Kidney (tissue), 14 donors: Measurements from ENCODE around the gene EP400. TPM values are rescaled to one million over a fixed set of nuclear protein-coding genes. Genes with fewer than 3 reads are reported as not detected.
"Not testable (repeated sequence)": the region's sequence is repeated elsewhere in the genome, so short reads cannot be mapped to it uniquely, and the experiment has no call there.

Experiments
- DNase-seq, 5 donors: peaks; one replicate each; pipeline ENCODE4 v3.0.0-alpha.2; 2013 to 2020
- FAIRE-seq: peaks from 2 replicates; lab custom pipeline; 2012; peaks lifted over from hg19 to GRCh38; lab: Jason Lieb, UNC
- H3K27ac ChIP-seq, 2 donors: one replicate each; pipeline ENCODE4 v1.7.0; 2013; ENCODE audit warnings: low read depth in 2 of 2, low read length in 2 of 2, inconsistent platforms in 1 of 2
- H3K27me3 ChIP-seq: one replicate; pipeline ENCODE4 v1.7.1; 2013; ENCODE audit warnings: low read length, inconsistent platforms; ENCODE audit not compliant: control insufficient read depth, insufficient read depth
- H3K36me3 ChIP-seq, 3 donors: one replicate each; pipeline versions ENCODE4 v1.7.0 to v1.7.1; 2013; ENCODE audit warnings: low read length in 3 of 3, control low read depth in 1 of 3, inconsistent platforms in 1 of 3; ENCODE audit not compliant: insufficient read depth in 3 of 3, control insufficient read depth in 2 of 3
- H3K4me1 ChIP-seq, 3 donors: one replicate each; pipeline versions ENCODE4 v1.7.0 to v1.7.1; 2013; ENCODE audit warnings: low read length in 3 of 3, inconsistent platforms in 1 of 3, low read depth in 1 of 3; ENCODE audit not compliant: control insufficient read depth in 2 of 3, insufficient read depth in 2 of 3
- H3K4me3 ChIP-seq, 3 donors: one replicate each; pipeline versions ENCODE4 v1.7.0 to v1.8.1; 2013; ENCODE audit warnings: low read length in 3 of 3, control low read depth in 1 of 3, inconsistent platforms in 1 of 3
- H3K9ac ChIP-seq, 3 donors: one replicate each; pipeline versions ENCODE4 v1.7.0 to v1.7.1; 2013; ENCODE audit warnings: low read length in 3 of 3, control low read depth in 1 of 3, inconsistent platforms in 1 of 3
- H3K9me3 ChIP-seq, 3 donors: one replicate each; pipeline versions ENCODE4 v1.7.0 to v1.7.1; 2013; ENCODE audit warnings: low read length in 3 of 3, control low read depth in 1 of 3, inconsistent platforms in 1 of 3; ENCODE audit not compliant: control insufficient read depth in 2 of 3, insufficient read depth in 1 of 3
- intact Hi-C: fragments of 100-400 bp; cut with DNase I; formaldehyde crosslinking; loops from one replicate; pipeline ENCODE4 v1.11.1; 2022
- polyA plus RNA-seq: library from polyadenylated mRNA; stranded (reverse); fragments of 350-450 nt; fragmentation: Illumina TruSeq; extraction: RNeasy Lipid Tissue Mini Kit (QIAGEN cat#74804); gene quantifications from one replicate; pipeline ENCODE4 v1.2.3, GENCODE V29; 2014; ENCODE audit warnings: low read depth, low replicate concordance; ENCODE audit not compliant: insufficient read depth
- total RNA-seq: library from RNA; stranded (reverse); fragmentation: NEBNext Ultra II Directional; extraction: Animal tissue kit (Norgen Biotek cat#: 25700); gene quantifications from one replicate; pipeline ENCODE4 v1.2.1, GENCODE V29; 2021
- TF ChIP-seq, protein P1 (sequence below): IDR thresholded peaks from 3 replicates; pipeline ENCODE4 v1.5.1; 2012; ENCODE audit warnings: mild to moderate bottlenecking, moderate library complexity, borderline replicate concordance; ENCODE audit not compliant: insufficient read depth; ENCODE audit errors: extremely low read depth
- donor health status: control.
- donor health status: control.
- donor health status: control.
- donor health status: control.
- donor health status: control.
- donor health status: DM: yes; HTN: yes; CAD: no.
- donor health status: Normal renal cell carcinoma (clear cell type).

Gene EP400
- total and polyA plus RNA-seq, 2 donors from 2014 or later, result 7.5 to 44.7 TPM

DNA sequence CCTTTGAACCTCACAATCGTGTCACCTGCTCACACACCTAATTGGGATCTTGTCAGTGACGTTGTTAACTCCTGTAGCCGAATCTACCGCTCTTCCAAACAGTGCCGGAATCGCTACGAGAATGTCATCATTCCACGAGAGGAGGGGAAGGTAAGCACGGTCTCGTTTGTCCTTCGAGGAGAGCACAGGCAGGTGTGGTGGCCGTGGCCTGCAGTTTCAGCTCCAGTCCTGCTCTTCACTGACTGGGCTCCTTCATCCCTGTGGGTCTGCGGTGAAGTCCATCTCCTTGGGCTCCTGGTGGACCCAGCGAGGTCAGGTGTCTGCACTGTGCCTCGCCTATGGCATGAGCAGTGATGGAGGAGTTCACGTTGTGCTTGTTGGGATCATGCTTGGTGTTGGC is 96.0 kb downstream of the EP400 start:
- FAIRE-seq (no peak), DNase-seq (no peak)
- Histone ChIP-seq H3K9me3 (no peaks in the 10 kb centered on the region), H3K9ac (no peak overlapping the region), H3K27ac (no peak overlapping the region), H3K4me3 (no peak overlapping the region), H3K4me1 (no peaks in the 10 kb centered on the region), H3K27me3 (no peaks in the 10 kb centered on the region), H3K36me3 (peaks cover 6 to 52% (median 46%) of the 10 kb centered on the region in 3 donors)
- intact Hi-C loops, result no loop called here
- TF ChIP-seq, protein P1, sequence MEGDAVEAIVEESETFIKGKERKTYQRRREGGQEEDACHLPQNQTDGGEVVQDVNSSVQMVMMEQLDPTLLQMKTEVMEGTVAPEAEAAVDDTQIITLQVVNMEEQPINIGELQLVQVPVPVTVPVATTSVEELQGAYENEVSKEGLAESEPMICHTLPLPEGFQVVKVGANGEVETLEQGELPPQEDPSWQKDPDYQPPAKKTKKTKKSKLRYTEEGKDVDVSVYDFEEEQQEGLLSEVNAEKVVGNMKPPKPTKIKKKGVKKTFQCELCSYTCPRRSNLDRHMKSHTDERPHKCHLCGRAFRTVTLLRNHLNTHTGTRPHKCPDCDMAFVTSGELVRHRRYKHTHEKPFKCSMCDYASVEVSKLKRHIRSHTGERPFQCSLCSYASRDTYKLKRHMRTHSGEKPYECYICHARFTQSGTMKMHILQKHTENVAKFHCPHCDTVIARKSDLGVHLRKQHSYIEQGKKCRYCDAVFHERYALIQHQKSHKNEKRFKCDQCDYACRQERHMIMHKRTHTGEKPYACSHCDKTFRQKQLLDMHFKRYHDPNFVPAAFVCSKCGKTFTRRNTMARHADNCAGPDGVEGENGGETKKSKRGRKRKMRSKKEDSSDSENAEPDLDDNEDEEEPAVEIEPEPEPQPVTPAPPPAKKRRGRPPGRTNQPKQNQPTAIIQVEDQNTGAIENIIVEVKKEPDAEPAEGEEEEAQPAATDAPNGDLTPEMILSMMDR, result no peak

DNA sequence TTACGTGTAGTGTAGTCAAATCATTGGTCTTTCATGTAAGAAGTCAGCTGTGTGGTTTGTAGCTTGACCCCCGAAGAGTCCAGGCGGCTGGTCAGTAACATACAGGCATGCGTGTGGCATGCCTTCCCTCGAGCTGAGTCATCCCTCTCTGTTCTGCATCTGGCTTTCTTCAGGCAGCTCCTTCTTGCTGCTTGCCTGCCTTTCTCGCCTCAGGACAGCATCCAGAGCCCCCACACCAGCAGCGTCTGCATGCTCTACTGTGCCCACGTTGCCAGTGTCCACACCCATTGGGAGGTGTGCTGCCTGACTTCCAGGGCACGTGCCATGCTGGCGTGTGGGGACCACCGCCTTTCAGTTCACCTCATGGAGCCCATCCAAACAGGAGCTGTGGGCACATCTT is 96.8 kb downstream of the EP400 start:
- no peaks in the 10 kb centered on the region for H3K4me1 ChIP-seq
- intact Hi-C loops, result no loop called here

DNA sequence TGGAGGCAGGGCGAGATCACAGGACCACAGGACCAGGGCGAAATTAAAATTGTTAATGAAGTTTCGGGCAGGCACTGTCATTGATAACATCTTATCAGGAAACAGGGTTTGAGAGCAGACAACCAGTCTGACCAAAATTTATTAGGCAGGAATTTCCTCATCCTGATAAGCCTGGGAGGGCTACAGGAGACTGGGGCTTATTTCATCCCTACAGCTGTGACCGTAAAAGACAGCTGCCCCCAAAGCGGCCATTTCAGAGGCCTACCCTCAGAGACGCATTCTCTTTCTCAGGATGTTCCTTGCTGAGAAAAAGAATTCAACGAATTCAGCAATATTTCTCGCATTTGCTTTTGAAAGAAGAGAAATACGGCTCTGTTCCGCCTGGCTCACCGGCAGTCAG is 97.9 kb downstream of the EP400 start:
- H3K27me3 ChIP-seq, H3K27ac ChIP-seq, H3K4me3 ChIP-seq, H3K4me1 ChIP-seq, intact Hi-C loops, DNase-seq, H3K9ac ChIP-seq, H3K9me3 ChIP-seq, FAIRE-seq: not testable (repeated sequence)
- H3K36me3 ChIP-seq, result peaks cover 6 to 51% (median 44%) of the 10 kb centered on the region in 3 donors

More for the DNA sequence above, 96.8 kb downstream of the EP400 start:
- no peaks in the 10 kb centered on the region for H3K27me3 ChIP-seq
- no peak overlapping the region for H3K4me3 ChIP-seq
- FAIRE-seq (no peak), DNase-seq (no peak)
- TF ChIP-seq, protein P1, result no peak
- H3K9me3 ChIP-seq, result no peaks in the 10 kb centered on the region
- peaks cover 6 to 51% (median 44%) of the 10 kb centered on the region in 3 donors for H3K36me3 ChIP-seq
- H3K9ac ChIP-seq, result no peak overlapping the region
- no peak overlapping the region for H3K27ac ChIP-seq

DNA sequence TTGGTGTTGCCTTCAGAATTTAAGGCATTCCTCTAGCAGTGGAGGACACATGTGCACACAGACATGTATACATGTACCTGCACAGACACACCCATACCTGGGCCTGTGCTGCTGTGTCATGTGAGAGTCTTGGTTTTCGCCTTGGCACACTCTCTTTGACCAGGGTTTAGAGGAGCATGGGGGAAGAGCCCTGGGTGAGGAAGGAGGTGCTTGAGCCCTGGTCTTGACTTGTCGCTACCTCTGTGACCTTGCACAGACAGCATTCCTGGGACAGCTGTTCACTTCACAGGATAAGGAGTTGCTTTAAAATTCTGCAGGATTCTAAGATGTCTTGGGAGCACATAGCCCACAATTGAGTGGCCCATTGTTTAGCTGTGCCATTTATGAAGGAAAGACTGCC is 99.7 kb downstream of the EP400 start:
- DNase-seq, result no peak
- Histone ChIP-seq H3K4me3 (no peak overlapping the region), H3K9ac (no peak overlapping the region), H3K36me3 (peaks cover 8 to 53% (median 45%) of the 10 kb centered on the region in 3 donors), H3K4me1 (no peaks in the 10 kb centered on the region), H3K27me3 (no peaks in the 10 kb centered on the region), H3K27ac (no peak overlapping the region), H3K9me3 (no peaks in the 10 kb centered on the region)
- FAIRE-seq, result no peak
- TF ChIP-seq, protein P1, result no peak
- intact Hi-C loops, result no loop called here
